Chondrocyte (in vitro differentiated cells): Measurements from ENCODE around the gene RPS6KA6. TPM values are rescaled to one million over a fixed set of nuclear protein-coding genes. Genes with fewer than 3 reads are reported as not detected.

Experiments
- DNase-seq: peaks from one replicate; pipeline ENCODE4 v3.0.0; 2021; ENCODE audit warnings: mixed read lengths, low spot score
- H3K27ac Mint-ChIP-seq: one replicate; pipeline ENCODE4 v1.8.0; 2021; ENCODE audit warnings: mild to moderate bottlenecking, moderate library complexity, mixed read lengths; ENCODE audit not compliant: unreplicated experiment
- H3K27me3 Mint-ChIP-seq: 2 replicates; pipeline ENCODE4 v1.8.0; 2021; ENCODE audit warnings: low read depth, mixed read lengths
- H3K36me3 Mint-ChIP-seq: 2 replicates; pipeline ENCODE4 v1.8.0; 2021; ENCODE audit warnings: low read depth, mixed read lengths
- H3K4me1 Mint-ChIP-seq: 2 replicates; pipeline ENCODE4 v1.8.0; 2021; ENCODE audit warnings: low read depth, mild to moderate bottlenecking, mixed read lengths
- H3K4me3 Mint-ChIP-seq: one replicate; pipeline ENCODE4 v1.8.0; 2021; ENCODE audit warnings: mild to moderate bottlenecking, moderate library complexity, mixed read lengths; ENCODE audit not compliant: unreplicated experiment
- H3K9me3 Mint-ChIP-seq: 2 replicates; pipeline ENCODE4 v1.8.0; 2021; ENCODE audit warnings: low read depth, mixed read lengths
- total RNA-seq: library from RNA; stranded (reverse); gene quantifications from 3 replicates; pipeline ENCODE4 v1.2.1, GENCODE V29; 2021
- TF ChIP-seq, protein P1 (sequence below): fragments of 200-600 bp; sonication (generic); IDR thresholded peaks from 2 replicates; pipeline ENCODE4 v1.5.0; 2021; ENCODE audit warnings: antibody characterized with exemption, mild to moderate bottlenecking, moderate library complexity

Gene RPS6KA6
- total RNA-seq, 1 donor from 2014 or later: 2.5 TPM

DNA sequence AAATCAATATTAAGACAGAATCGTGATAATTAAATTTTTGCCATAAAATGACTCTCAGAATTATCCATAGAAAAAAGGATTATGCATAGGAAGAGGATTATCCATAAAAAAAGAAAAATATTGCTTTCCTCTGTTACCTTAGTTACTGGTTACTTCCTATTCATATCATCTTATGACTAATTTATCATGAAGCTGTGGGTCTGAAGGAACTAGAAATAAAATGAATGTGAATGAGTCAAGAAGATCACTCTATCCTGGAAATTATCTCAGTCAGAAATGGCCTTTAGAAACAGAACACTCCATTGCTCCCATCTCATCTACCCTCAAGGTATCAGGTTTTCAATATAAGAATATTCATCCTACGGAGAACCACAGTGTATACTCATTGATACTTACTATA, 19.4 kb downstream of the RPS6KA6 start:
- TF ChIP-seq, protein P1, sequence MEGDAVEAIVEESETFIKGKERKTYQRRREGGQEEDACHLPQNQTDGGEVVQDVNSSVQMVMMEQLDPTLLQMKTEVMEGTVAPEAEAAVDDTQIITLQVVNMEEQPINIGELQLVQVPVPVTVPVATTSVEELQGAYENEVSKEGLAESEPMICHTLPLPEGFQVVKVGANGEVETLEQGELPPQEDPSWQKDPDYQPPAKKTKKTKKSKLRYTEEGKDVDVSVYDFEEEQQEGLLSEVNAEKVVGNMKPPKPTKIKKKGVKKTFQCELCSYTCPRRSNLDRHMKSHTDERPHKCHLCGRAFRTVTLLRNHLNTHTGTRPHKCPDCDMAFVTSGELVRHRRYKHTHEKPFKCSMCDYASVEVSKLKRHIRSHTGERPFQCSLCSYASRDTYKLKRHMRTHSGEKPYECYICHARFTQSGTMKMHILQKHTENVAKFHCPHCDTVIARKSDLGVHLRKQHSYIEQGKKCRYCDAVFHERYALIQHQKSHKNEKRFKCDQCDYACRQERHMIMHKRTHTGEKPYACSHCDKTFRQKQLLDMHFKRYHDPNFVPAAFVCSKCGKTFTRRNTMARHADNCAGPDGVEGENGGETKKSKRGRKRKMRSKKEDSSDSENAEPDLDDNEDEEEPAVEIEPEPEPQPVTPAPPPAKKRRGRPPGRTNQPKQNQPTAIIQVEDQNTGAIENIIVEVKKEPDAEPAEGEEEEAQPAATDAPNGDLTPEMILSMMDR: no peak
- Mint-ChIP-seq H3K27me3 (no peaks in the 10 kb centered on the region), H3K4me3 (no peak overlapping the region), H3K9me3 (no peaks in the 10 kb centered on the region), H3K36me3 (no peaks in the 10 kb centered on the region), H3K27ac (no peak overlapping the region), H3K4me1 (peaks cover 12% of the 10 kb centered on the region)
- no peak for DNase-seq

DNA sequence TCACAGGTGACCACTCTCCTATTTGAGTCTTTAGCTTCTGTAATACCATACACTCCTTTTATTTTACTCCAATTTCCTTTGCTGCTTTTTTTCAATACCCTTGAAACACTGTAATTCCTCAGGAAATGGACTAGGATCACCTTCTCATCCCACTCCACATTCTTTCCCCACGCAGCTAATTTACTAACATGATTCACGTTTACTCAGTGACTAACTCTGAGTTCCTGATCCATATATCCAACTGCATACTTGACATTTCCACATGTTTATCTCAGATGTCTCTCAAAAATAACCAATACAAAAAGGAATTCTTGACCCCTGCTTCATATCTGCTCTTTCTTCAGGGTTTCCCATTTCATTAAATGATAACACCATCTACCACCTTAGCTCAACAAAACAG, 19.9 kb downstream of the RPS6KA6 start:
- Mint-ChIP-seq H3K4me1 (peaks cover 12% of the 10 kb centered on the region), H3K4me3 (no peak overlapping the region), H3K27me3 (no peaks in the 10 kb centered on the region), H3K27ac (no peak overlapping the region), H3K36me3 (no peaks in the 10 kb centered on the region), H3K9me3 (no peaks in the 10 kb centered on the region)
- TF ChIP-seq, protein P1: no peak
- no peak for DNase-seq

DNA sequence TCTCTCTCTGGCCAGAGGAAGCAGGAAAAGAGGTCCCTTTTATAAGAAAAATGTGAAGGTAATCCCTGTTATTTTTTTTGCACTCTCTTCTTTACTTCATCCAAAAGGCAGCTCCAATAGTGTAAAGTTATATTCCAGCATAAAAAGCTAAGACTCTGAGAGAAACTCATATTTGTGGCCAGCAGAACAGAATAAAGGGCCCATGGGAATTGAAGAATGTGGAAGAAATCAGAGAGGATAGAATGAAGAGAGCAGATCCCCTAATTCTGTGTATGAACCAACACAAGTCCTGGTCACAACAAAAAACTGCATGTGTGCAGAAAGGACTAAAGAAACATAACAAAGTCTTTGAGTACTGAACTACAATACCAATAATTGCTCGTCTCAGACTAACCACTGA, 22.3 kb downstream of the RPS6KA6 start:
- no peak overlapping the region for H3K4me3 Mint-ChIP-seq
- no peak for DNase-seq
- H3K9me3 Mint-ChIP-seq: no peaks in the 10 kb centered on the region
- no peak overlapping the region for H3K27ac Mint-ChIP-seq
- H3K27me3 Mint-ChIP-seq: no peaks in the 10 kb centered on the region
- no peaks in the 10 kb centered on the region for H3K36me3 Mint-ChIP-seq
- peaks cover 12% of the 10 kb centered on the region for H3K4me1 Mint-ChIP-seq
- TF ChIP-seq, protein P1: no peak

DNA sequence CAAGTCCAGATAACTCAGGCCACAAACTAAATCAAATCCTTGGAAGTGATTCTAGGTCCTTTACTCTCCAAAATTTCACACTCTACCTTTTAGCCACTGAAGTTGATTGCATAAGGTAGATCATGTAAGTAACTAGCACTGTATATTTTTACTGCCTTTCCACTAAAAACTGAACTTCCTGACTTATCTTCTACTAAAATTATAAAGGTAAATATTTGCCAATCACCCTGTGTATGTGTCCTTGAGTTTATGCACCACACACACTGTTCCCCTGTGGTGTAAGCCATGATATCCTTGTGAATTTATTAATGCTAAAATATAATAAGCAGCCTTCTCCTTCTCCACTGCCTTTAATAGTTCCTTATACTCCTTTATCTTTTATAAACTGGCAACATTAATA, 25.6 kb downstream of the RPS6KA6 start:
- Mint-ChIP-seq H3K4me3 (no peak overlapping the region), H3K9me3 (no peaks in the 10 kb centered on the region), H3K27me3 (no peaks in the 10 kb centered on the region), H3K4me1 (peaks cover 7% of the 10 kb centered on the region), H3K36me3 (no peaks in the 10 kb centered on the region), H3K27ac (no peak overlapping the region)
- no peak for DNase-seq
- TF ChIP-seq, protein P1: no peak

DNA sequence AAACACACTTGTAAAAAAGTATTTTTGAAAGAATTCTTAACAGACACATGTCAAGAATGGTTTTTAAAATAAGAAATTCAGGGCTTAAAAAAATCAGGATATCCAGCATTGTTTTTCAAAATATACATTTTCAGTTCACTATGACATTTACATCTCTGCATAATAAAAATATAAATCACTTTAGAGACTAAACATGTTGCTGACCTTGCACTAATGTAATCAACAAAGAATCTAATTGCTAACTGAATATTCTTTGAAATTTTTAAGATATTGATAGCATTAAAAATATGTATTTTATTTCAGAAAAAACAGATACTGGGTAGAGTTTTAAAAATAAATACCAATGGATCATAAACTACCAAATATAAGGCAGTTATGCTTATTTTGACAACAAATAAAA, 26.4 kb downstream of the RPS6KA6 start:
- Mint-ChIP-seq H3K4me1 (peaks cover 7% of the 10 kb centered on the region), H3K9me3 (no peaks in the 10 kb centered on the region), H3K27me3 (no peaks in the 10 kb centered on the region), H3K4me3 (no peak overlapping the region), H3K27ac (no peak overlapping the region), H3K36me3 (no peaks in the 10 kb centered on the region)
- no peak for DNase-seq
- TF ChIP-seq, protein P1: no peak
